ENCODE data around the gene CAMK2N2.

Gene CAMK2N2

GRCh38 chr3:184239708-184240107, 21.6 kb downstream of the CAMK2N2 start:
- DNase-seq, result no peak

- no peak for DNase-seq
Observed at GRCh38 chr3:184239221-184239620, 22.1 kb downstream of the CAMK2N2 start.

- no peak for DNase-seq
Observed at GRCh38 chr3:184238246-184238818, 23.0 kb downstream of the CAMK2N2 start.

- no peak for DNase-seq
Observed at GRCh38 chr3:184237807-184238206, 23.5 kb downstream of the CAMK2N2 start.

GRCh38 chr3:184237211-184237610, 24.1 kb downstream of the CAMK2N2 start:
- no peak for DNase-seq

- no peak for DNase-seq
Observed at GRCh38 chr3:184236636-184237035, 24.7 kb downstream of the CAMK2N2 start.

GRCh38 chr3:184236033-184236410, 25.3 kb downstream of the CAMK2N2 start:
- no peak for DNase-seq

GRCh38 chr3:184235381-184236032, 25.8 kb downstream of the CAMK2N2 start:
- no peak for DNase-seq

GRCh38 chr3:184234671-184235380, 26.5 kb downstream of the CAMK2N2 start:
- DNase-seq, result no peak

- no peak for DNase-seq
Observed at GRCh38 chr3:184234224-184234623, 27.1 kb downstream of the CAMK2N2 start.

GRCh38 chr3:184233127-184233843, 28.1 kb downstream of the CAMK2N2 start:
- DNase-seq, result no peak

GRCh38 chr3:184231671-184232070, 29.7 kb downstream of the CAMK2N2 start:
- no peak for DNase-seq

GRCh38 chr3:184230603-184231528, 30.5 kb downstream of the CAMK2N2 start:
- no peak for DNase-seq

- no peak for DNase-seq
Observed at GRCh38 chr3:184230081-184230602, 31.2 kb downstream of the CAMK2N2 start.

GRCh38 chr3:184229394-184230080, 31.8 kb downstream of the CAMK2N2 start, which contains the start of gene VWA5B2:
TSS of gene VWA5B2 (plus strand) at chr3:184229585. CDS start at chr3:184230529, 944 bp downstream.
- peak; percentile 76 for DNase-seq

- DNase-seq, result no peak
Observed at GRCh38 chr3:184228376-184229137, 32.8 kb downstream of the CAMK2N2 start.

- DNase-seq, result no peak
Observed at GRCh38 chr3:184227481-184227935, 33.8 kb downstream of the CAMK2N2 start.

GRCh38 chr3:184223946-184224345, 37.4 kb downstream of the CAMK2N2 start:
- DNase-seq, result no peak

- no peak for DNase-seq
Observed at GRCh38 chr3:184222521-184222920, 38.8 kb downstream of the CAMK2N2 start.

- DNase-seq, result no peak
Observed at GRCh38 chr3:184218814-184219213, 42.5 kb downstream of the CAMK2N2 start.

- DNase-seq, result no peak
Observed at GRCh38 chr3:184211718-184212117, 49.6 kb downstream of the CAMK2N2 start.

All from NCI-H2227 treated with DMSO at 0.1 percent for 48 hours (cell line).